ENCODE measurements around the gene TMEM267.

DNA sequence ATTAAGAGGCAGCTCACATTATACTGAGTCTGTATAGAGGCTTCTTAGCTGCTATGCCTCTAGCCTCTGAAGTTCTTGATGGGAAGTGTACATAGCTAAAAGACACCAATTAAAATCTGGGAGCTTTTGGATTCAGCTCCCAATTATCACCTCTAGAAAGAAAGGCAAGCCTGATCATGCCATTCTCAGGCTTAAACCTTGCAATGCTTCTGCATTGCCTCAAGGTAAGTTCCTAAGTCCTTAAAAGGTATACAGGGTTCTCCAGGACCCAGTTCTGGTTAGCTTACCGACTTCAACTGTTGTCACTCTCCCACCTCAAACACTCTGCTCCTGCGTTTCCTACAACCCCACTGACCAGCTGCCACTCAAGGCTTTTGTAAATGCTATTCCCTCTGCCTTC is 54.0 kb downstream of the TMEM267 start:
- TF ChIP-seq, protein P1, sequence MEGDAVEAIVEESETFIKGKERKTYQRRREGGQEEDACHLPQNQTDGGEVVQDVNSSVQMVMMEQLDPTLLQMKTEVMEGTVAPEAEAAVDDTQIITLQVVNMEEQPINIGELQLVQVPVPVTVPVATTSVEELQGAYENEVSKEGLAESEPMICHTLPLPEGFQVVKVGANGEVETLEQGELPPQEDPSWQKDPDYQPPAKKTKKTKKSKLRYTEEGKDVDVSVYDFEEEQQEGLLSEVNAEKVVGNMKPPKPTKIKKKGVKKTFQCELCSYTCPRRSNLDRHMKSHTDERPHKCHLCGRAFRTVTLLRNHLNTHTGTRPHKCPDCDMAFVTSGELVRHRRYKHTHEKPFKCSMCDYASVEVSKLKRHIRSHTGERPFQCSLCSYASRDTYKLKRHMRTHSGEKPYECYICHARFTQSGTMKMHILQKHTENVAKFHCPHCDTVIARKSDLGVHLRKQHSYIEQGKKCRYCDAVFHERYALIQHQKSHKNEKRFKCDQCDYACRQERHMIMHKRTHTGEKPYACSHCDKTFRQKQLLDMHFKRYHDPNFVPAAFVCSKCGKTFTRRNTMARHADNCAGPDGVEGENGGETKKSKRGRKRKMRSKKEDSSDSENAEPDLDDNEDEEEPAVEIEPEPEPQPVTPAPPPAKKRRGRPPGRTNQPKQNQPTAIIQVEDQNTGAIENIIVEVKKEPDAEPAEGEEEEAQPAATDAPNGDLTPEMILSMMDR (conservative IDR thresholded peaks at IDR 0.05; ENCODE audit: low read depth, low read length), result no peak
- TF ChIP-seq EZH2 (IDR thresholded peaks at IDR 0.05; ENCODE audit: borderline replicate concordance, low read depth, low read length, poor library complexity, severe bottlenecking), result no peak

Data from A673 (cell line).